GM19467 (cell line): ENCODE measurements around the gene PLEKHB1.

Source experiments
- ATAC-seq: cut with Tn5 transposase; IDR thresholded peaks from one replicate; pipeline ENCODE4 v1.9.1; 2021; ENCODE audit warnings: mild to moderate bottlenecking, moderate library complexity; ENCODE audit not compliant: unreplicated experiment

PLEKHB1 gene

GRCh38 chr11:73645972-73646631, at the start of gene PLEKHB1:
Gene PLEKHB1 (plus strand): TSS chr11:73646581. CDS start chr11:73646609, 28 bp downstream.
- no peak for ATAC-seq

- ATAC-seq: no peak
Observed at GRCh38 chr11:73597336-73597955, 48.9 kb upstream of the PLEKHB1 start.

GRCh38 chr11:73597956-73598718, 48.2 kb upstream of the PLEKHB1 start, which contains the start of gene FAM168A:
Gene FAM168A (minus strand): TSS chr11:73598112. CDS start chr11:73468474, 129,638 bp downstream.
- peak; percentile 93 for ATAC-seq

- ATAC-seq: no peak
Observed at GRCh38 chr11:73598719-73599379, 47.5 kb upstream of the PLEKHB1 start.

GRCh38 chr11:73612601-73613140, 33.7 kb upstream of the PLEKHB1 start:
- ATAC-seq: no peak

- no peak for ATAC-seq
Observed at GRCh38 chr11:73614591-73614990, 31.8 kb upstream of the PLEKHB1 start.

GRCh38 chr11:73622926-73623593, 23.3 kb upstream of the PLEKHB1 start:
- ATAC-seq: no peak

- ATAC-seq: no peak
Observed at GRCh38 chr11:73623686-73624085, 22.7 kb upstream of the PLEKHB1 start.

GRCh38 chr11:73625696-73626318, 20.6 kb upstream of the PLEKHB1 start:
- ATAC-seq: no peak

- no peak for ATAC-seq
Observed at GRCh38 chr11:73629907-73630306, 16.5 kb upstream of the PLEKHB1 start.

- ATAC-seq: no peak
Observed at GRCh38 chr11:73632996-73633395, 13.4 kb upstream of the PLEKHB1 start.

GRCh38 chr11:73633999-73634398, 12.4 kb upstream of the PLEKHB1 start:
- no peak for ATAC-seq

GRCh38 chr11:73635721-73636120, 10.7 kb upstream of the PLEKHB1 start:
- no peak for ATAC-seq

GRCh38 chr11:73636249-73636648, 10.1 kb upstream of the PLEKHB1 start:
- ATAC-seq: no peak

GRCh38 chr11:73637012-73637411, 9.4 kb upstream of the PLEKHB1 start:
- ATAC-seq: no peak

GRCh38 chr11:73640592-73640991, 5.8 kb upstream of the PLEKHB1 start:
- no peak for ATAC-seq

- ATAC-seq: no peak
Observed at GRCh38 chr11:73641668-73642067, 4.7 kb upstream of the PLEKHB1 start.

GRCh38 chr11:73645121-73645969, 1.0 kb upstream of the PLEKHB1 start:
- ATAC-seq: no peak

GRCh38 chr11:73647459-73648100, 1.2 kb downstream of the PLEKHB1 start:
- peak; percentile 71 for ATAC-seq
